ENCODE results near the gene PROCA1.
"Not testable (repeated sequence)": the region's sequence is repeated elsewhere in the genome, so short reads cannot be mapped to it uniquely, and the experiment has no call there.

The PROCA1 gene

GRCh38 chr17:28741358-28742349, 30.0 kb upstream of the PROCA1 start:
- no peak for TF ChIP-seq CTCF (IDR thresholded peaks at IDR 0.05; ENCODE audit: borderline replicate concordance, insufficient read depth, low read depth, low read length)
- H3K4me3 ChIP-seq (ENCODE audit: low read depth, low read length) = peak overlapping the region; percentile 36

- no peak overlapping the region for H3K4me3 ChIP-seq (ENCODE audit: low read depth, low read length)
- TF ChIP-seq CTCF (IDR thresholded peaks at IDR 0.05; ENCODE audit: borderline replicate concordance, insufficient read depth, low read depth, low read length) = no peak
These were observed 29.0 kb upstream of the PROCA1 start for GRCh38 chr17:28740406-28741357.

- peak overlapping the region; percentile 41 for H3K4me3 ChIP-seq (ENCODE audit: low read depth, low read length)
- TF ChIP-seq CTCF (IDR thresholded peaks at IDR 0.05; ENCODE audit: borderline replicate concordance, insufficient read depth, low read depth, low read length) = no peak
These were observed 27.1 kb upstream of the PROCA1 start for GRCh38 chr17:28738680-28739384.

GRCh38 chr17:28737770-28738679, 26.3 kb upstream of the PROCA1 start:
- peak overlapping the region; percentile 52 for H3K4me3 ChIP-seq (ENCODE audit: low read depth, low read length)
- TF ChIP-seq CTCF (IDR thresholded peaks at IDR 0.05; ENCODE audit: borderline replicate concordance, insufficient read depth, low read depth, low read length) = no peak

GRCh38 chr17:28737316-28737715, 25.6 kb upstream of the PROCA1 start:
- H3K4me3 ChIP-seq (ENCODE audit: low read depth, low read length) = peak overlapping the region; percentile 52
- TF ChIP-seq CTCF (IDR thresholded peaks at IDR 0.05; ENCODE audit: borderline replicate concordance, insufficient read depth, low read depth, low read length) = no peak

- not testable (repeated sequence) for H3K4me3 ChIP-seq (ENCODE audit: low read depth, low read length)
These were observed 24.5 kb upstream of the PROCA1 start for GRCh38 chr17:28735913-28736769.
